HepG2 (cell line): ENCODE measurements around the gene EVA1C. TPM values are rescaled to one million over a fixed set of nuclear protein-coding genes. Genes with fewer than 3 reads are reported as not detected.

Experiments used
- ATAC-seq: fragments of 200-7000 bp; cut with Tn5 transposase; 3 replicates; pipeline ENCODE4 v1.9.1; 2020; ENCODE audit warnings: mild to moderate bottlenecking, moderate library complexity
- BruUV-seq: library from RNA; stranded (reverse); fragments of 400-500 nt; replicated peaks from 2 replicates; lab custom pipeline; 2021; lab: Mats Ljungman, UMichigan
- CTCF ChIA-PET: fragments of 300-600 bp; formaldehyde crosslinking; extraction: SDS; loops from one replicate; lab custom pipeline; 2021; ENCODE audit warnings: low total read pairs, inconsistent platforms, low intra/inter-chr PET ratio; lab: Yijun Ruan, JAX
- POLR2A ChIA-PET: fragments of 350-600 bp; sonication (Branson Sonifier 250); formaldehyde crosslinking; loops from one replicate; lab custom pipeline; 2020; ENCODE audit warnings: antibody characterized with exemption, inconsistent platforms; lab: Yijun Ruan, JAX
- DNase-seq: peaks from one replicate; pipeline ENCODE4 v3.0.0-alpha.2; 2015; ENCODE audit warnings: low spot score
- FAIRE-seq: peaks from 3 replicates; lab custom pipeline; 2011; peaks lifted over from hg19 to GRCh38; lab: Jason Lieb, UNC
- H2AFZ ChIP-seq: one replicate; pipeline ENCODE4 v1.6.1; 2011; ENCODE audit warnings: low read length, inconsistent platforms
- H3K27ac ChIP-seq: fragments of 300-600 bp; 3 replicates; pipeline ENCODE4 v1.8.0; 2011; ENCODE audit warnings: mixed run types, mild to moderate bottlenecking, mixed read lengths, low read length, inconsistent platforms; ENCODE audit not compliant: insufficient read depth; ENCODE audit errors: extremely low read length
- H3K27me3 ChIP-seq, 2 experiments: fragments of 200-600 bp in 1 of 2; 2 replicates in 1 of 2; 3 replicates in 1 of 2; pipeline versions ENCODE4 v1.6.0 to v1.8.0; 2011; ENCODE audit warnings: low read length in 2 of 2, mild to moderate bottlenecking in 2 of 2, moderate library complexity in 2 of 2, inconsistent platforms in 1 of 2; ENCODE audit not compliant: insufficient read depth in 2 of 2, control insufficient read depth in 1 of 2
- H3K36me3 ChIP-seq, 2 experiments: fragments of 200-600 bp in 1 of 2; replicated peaks in 1 of 2; 2 replicates in 1 of 2; 3 replicates in 1 of 2; pipeline versions ENCODE4 v1.5.1 to v1.8.0; 2011; ENCODE audit warnings: low read length in 2 of 2, inconsistent platforms in 1 of 2; ENCODE audit not compliant: insufficient read depth in 2 of 2, control insufficient read depth in 1 of 2
- H3K4me1 ChIP-seq: 2 replicates; pipeline ENCODE4 v1.5.1; 2012; ENCODE audit warnings: low read length, inconsistent platforms; ENCODE audit not compliant: insufficient read depth
- H3K4me2 ChIP-seq: 2 replicates; pipeline ENCODE4 v1.6.0; 2011; ENCODE audit warnings: low read depth, low read length, inconsistent platforms
- H3K4me3 ChIP-seq, 3 experiments: fragments of 200-600 bp in 1 of 3; sonication (generic), shearing (Covaris generic) in 1 of 3; replicated peaks in 1 of 3; 2 replicates each; pipeline ENCODE4 v1.5.1; 2011 to 2016; ENCODE audit warnings: low read length in 3 of 3, inconsistent platforms in 2 of 3, low read depth in 2 of 3, mild to moderate bottlenecking in 2 of 3, control low read depth in 1 of 3, mixed read lengths in 1 of 3; ENCODE audit not compliant: insufficient read depth in 1 of 3
- H3K79me2 ChIP-seq: one replicate; pipeline ENCODE4 v1.6.1; 2011; ENCODE audit warnings: low read length, inconsistent platforms; ENCODE audit not compliant: insufficient read depth
- H3K9ac ChIP-seq: 2 replicates; pipeline ENCODE4 v1.6.0; 2011; ENCODE audit warnings: mild to moderate bottlenecking, low read depth, low read length, inconsistent platforms; ENCODE audit not compliant: insufficient read depth
- H3K9me3 ChIP-seq: 2 replicates; pipeline ENCODE4 v1.5.1; 2012; ENCODE audit warnings: mild to moderate bottlenecking, low read length
- H4K20me1 ChIP-seq: 2 replicates; pipeline ENCODE4 v1.6.0; 2011; ENCODE audit warnings: inconsistent platforms, mild to moderate bottlenecking, low read length, moderate library complexity; ENCODE audit not compliant: insufficient read depth
- BRCA1 ChIP-seq: sonication (generic); formaldehyde crosslinking; IDR thresholded peaks from 2 replicates; pipeline ENCODE4 v1.4.0; 2020; ENCODE audit warnings: missing genetic modification reagents
- JUN ChIP-seq: sonication (generic); formaldehyde crosslinking; IDR thresholded peaks from 2 replicates; pipeline ENCODE4 v1.4.0; 2020; ENCODE audit warnings: mild to moderate bottlenecking, missing genetic modification reagents
- MAZ ChIP-seq, 2 experiments: sonication (generic) in 1 of 2; formaldehyde crosslinking in 1 of 2; IDR thresholded peaks; 2 replicates each; pipeline versions ENCODE4 v1.5.0 to v1.6.1; 2012 to 2020; ENCODE audit warnings: low read depth in 2 of 2, mild to moderate bottlenecking in 2 of 2, borderline replicate concordance in 1 of 2, improper control_type of control experiment in 1 of 2, low read length in 1 of 2, missing genetic modification reagents in 1 of 2, moderate library complexity in 1 of 2
- TRIM24 ChIP-seq: sonication (generic); formaldehyde crosslinking; IDR thresholded peaks from 2 replicates; pipeline ENCODE4 v1.8.0; 2022; ENCODE audit warnings: mild to moderate bottlenecking, missing genetic modification reagents
- ZBTB42 ChIP-seq: sonication (generic); formaldehyde crosslinking; IDR thresholded peaks from 2 replicates; pipeline ENCODE4 v1.5.0; 2020; ENCODE audit warnings: mild to moderate bottlenecking, missing genetic modification reagents
- ZNF709 ChIP-seq: sonication (generic); formaldehyde crosslinking; IDR thresholded peaks from 2 replicates; pipeline ENCODE4 v1.5.0; 2020; ENCODE audit warnings: mild to moderate bottlenecking, missing genetic modification reagents
- ZSCAN30 ChIP-seq: sonication (generic); formaldehyde crosslinking; IDR thresholded peaks from 2 replicates; pipeline ENCODE4 v1.5.0; 2020; ENCODE audit warnings: mild to moderate bottlenecking, missing genetic modification reagents
- WGBS: methylation state at CpG from one replicate; pipeline ENCODE4 v1.1.6; 2017; ENCODE audit warnings: low lambda C conversion rate; 5-methylcytosine and 5-hydroxymethylcytosine counted together
- in situ Hi-C: cut with HindIII; loops from 2 replicates; pipeline ENCODE4 v1.10.0; 2017; ENCODE audit warnings: low pct_unique_long_range_greater_than_20kb; ENCODE audit not compliant: extremely low pct_ligation_motif_present
- intact Hi-C: fragments of 100-400 bp; cut with micrococcal nuclease; formaldehyde crosslinking; loops from one replicate; pipeline ENCODE4 v1.10.0; 2022; ENCODE audit not compliant: unreplicated experiment
- polyA plus RNA-seq, 8 experiments: library from polyadenylated mRNA; depleted of rRNA in 3 of 8; stranded (reverse) in 7 of 8; unstranded in 1 of 8; fragments of >200 nt; fragmentation: Illumina TruSeq in 4 of 8; extraction: Trizol in 4 of 8; gene quantifications; 2 replicates each; pipeline versions ENCODE4 v1.2.1 to v1.2.3, GENCODE V29; 2011 to 2016; ENCODE audit warnings: low read depth in 4 of 8, missing spikeins in 1 of 8, mixed read lengths in 1 of 8; ENCODE audit not compliant: insufficient read depth in 1 of 8
- total RNA-seq, 5 experiments: library from RNA; depleted of rRNA; stranded (reverse); fragments of >200 nt; fragmentation: Illumina TruSeq; extraction: Trizol; gene quantifications; 2 replicates each; pipeline ENCODE4 v1.2.3, GENCODE V29; 2016; ENCODE audit warnings: low read depth in 1 of 5

EVA1C gene
- total and polyA plus RNA-seq, 2 of the 13 experiments (the other 11 are each of a cell fraction or from before 2014, with no cell fraction given): 0.29 to 0.34 TPM

DNA sequence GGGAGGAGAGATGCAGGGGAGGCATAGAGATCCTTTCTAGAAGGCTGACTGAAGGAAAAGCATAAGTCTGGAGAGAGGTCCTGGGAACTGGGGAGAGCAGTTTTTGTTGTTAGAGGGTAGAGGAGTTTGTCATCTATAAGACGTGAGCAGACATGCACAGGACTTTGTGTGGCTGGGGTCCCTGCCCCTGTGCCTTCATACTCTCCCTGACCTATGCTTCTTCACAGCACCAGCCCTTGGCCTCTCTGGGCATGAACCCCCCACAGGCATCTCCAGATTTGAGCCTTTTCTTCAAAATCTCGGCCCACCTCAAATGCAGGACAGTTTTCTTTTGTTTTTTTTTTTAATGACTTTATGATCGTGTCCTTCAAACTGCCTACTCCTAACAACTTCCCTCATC, 79.9 kb downstream of the EVA1C start:
- Histone ChIP-seq H3K27ac (no peak overlapping the region), H4K20me1 (no peaks in the 10 kb centered on the region), H3K4me3 (no peak overlapping the region), H3K4me2 (peak overlapping the region; percentile 88; the same call in 1 of the 2 replicates), H3K9me3 (no peaks in the 10 kb centered on the region), H3K36me3 (no peaks in the 10 kb centered on the region), H3K79me2 (no peaks in the 10 kb centered on the region), H3K27me3 (no peaks in the 10 kb centered on the region), H3K4me1 (peaks cover 17% of the 10 kb centered on the region), H3K9ac (no peak overlapping the region), H2AFZ (no peak overlapping the region)
- intact Hi-C loops: no loop called here
- ChIA-PET POLR2A (no interaction called here), CTCF (no interaction called here)
- in situ Hi-C loops: no loop called here
- TF ChIP-seq BRCA1 (CRISPR knock-in tag): no peak
- TF ChIP-seq ZNF709 (CRISPR knock-in tag): no peak
- TF ChIP-seq TRIM24 (CRISPR knock-in tag): no peak
- no peak for TF ChIP-seq ZSCAN30
- 62% methylated on average over 3 of the region's 3 CpGs for WGBS
- ATAC-seq (no peak), FAIRE-seq (no peak), DNase-seq (no peak)
- BruUV-seq: no TSS peak

DNA sequence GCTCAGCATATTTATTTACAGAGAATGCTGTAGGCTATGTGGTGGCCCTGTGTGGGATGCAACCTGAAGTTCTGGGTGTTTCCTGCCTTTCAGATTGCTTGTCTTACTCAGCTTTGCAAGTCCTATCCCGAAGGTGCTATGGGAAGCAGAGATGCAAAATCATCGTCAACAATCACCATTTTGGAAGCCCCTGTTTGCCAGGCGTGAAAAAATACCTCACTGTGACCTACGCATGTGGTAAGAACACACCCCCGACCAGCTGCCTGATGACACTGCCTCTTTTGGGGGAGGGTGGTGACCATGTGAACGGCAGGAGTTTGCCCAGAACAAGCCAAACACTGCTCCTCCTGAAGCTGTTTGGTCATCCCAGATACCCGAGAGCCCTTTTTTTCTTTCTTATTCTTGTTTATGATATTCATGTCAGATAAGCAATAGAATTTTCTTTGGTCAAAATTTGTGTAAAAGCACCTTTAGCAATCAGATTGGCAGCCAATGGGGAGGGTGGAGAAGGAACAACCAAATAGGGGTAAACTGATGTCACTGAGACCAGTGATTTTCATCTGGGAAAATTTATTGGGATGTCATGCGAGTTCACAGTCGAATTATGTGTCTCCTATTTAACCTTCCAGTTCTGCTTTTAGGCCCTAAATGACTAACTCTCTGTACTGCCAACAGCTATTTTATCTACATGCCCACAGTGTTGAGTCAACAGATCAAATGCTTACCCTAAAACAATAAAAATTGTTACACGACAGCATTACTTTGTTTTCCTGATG, 82.6 kb downstream of the EVA1C start:
- Histone ChIP-seq H3K36me3 (no peaks in the 10 kb centered on the region), H3K4me3 (no peak overlapping the region), H3K4me1 (peaks cover 17% of the 10 kb centered on the region), H3K27me3 (no peaks in the 10 kb centered on the region), H4K20me1 (no peaks in the 10 kb centered on the region), H3K4me2 (no peak overlapping the region), H3K27ac (no peak overlapping the region), H3K79me2 (no peaks in the 10 kb centered on the region), H3K9ac (no peak overlapping the region), H2AFZ (no peak overlapping the region), H3K9me3 (no peaks in the 10 kb centered on the region)
- no peak for ATAC-seq
- intact Hi-C loops (no loop called here), in situ Hi-C loops (no loop called here)
- 70% methylated on average over 5 of the region's 10 CpGs for WGBS
- FAIRE-seq: no peak
- BruUV-seq: no TSS peak
- POLR2A ChIA-PET: no interaction called here
- CTCF ChIA-PET: no interaction called here
- no peak for TF ChIP-seq ZBTB42
- no peak for TF ChIP-seq JUN (CRISPR knock-in tag)
- TF ChIP-seq MAZ (IDR thresholded peaks at IDR 0.05; ENCODE audit: borderline replicate concordance, low read depth, low read length): no peak
- no peak for TF ChIP-seq MAZ (CRISPR knock-in tag; IDR thresholded peaks at IDR 0.05; ENCODE audit: low read depth)
- DNase-seq: no peak
